ENCODE measurements around the gene RIMS4.

RIMS4 gene

GRCh38 chr20:44727039-44727438 lies 83.3 kb downstream of the RIMS4 start:
- no peaks in the 10 kb centered on the region for H3K27me3 ChIP-seq (ENCODE audit: insufficient read depth, low read length, poor library complexity, severe bottlenecking)
- no peak overlapping the region for H3K9ac ChIP-seq (ENCODE audit: low read depth, low read length, poor library complexity, severe bottlenecking)
- no peaks in the 10 kb centered on the region for H3K9me2 ChIP-seq (replicated peaks; ENCODE audit: low read depth, low read length)
- no peaks in the 10 kb centered on the region for H4K20me1 ChIP-seq (ENCODE audit: insufficient read depth, low read length, poor library complexity, severe bottlenecking)
- no peaks in the 10 kb centered on the region for H3K79me2 ChIP-seq (ENCODE audit: insufficient read depth, low read length)
- no peaks in the 10 kb centered on the region for H3F3A ChIP-seq (ENCODE audit: low read depth)
- H3K4me2 ChIP-seq (ENCODE audit: low read depth, low read length, poor library complexity, severe bottlenecking), result no peak overlapping the region
- H2AFZ ChIP-seq (ENCODE audit: low read length), result no peak overlapping the region
- H3K4me3 ChIP-seq (ENCODE audit: low read length, poor library complexity, severe bottlenecking), result no peak overlapping the region
- H3K36me3 ChIP-seq (ENCODE audit: insufficient read depth, low read length), result no peaks in the 10 kb centered on the region
- no peaks in the 10 kb centered on the region for H3K9me3 ChIP-seq (ENCODE audit: insufficient read depth, low read depth, low read length)
- TF ChIP-seq EZH2phosphoT487 (IDR thresholded peaks at IDR 0.05; ENCODE audit: borderline replicate concordance) (no peak), CTCF (conservative IDR thresholded peaks at IDR 0.05; ENCODE audit: low read length) (no peak)
- H3K4me1 ChIP-seq (ENCODE audit: insufficient read depth, low read length, poor library complexity, severe bottlenecking), result peaks cover 5% of the 10 kb centered on the region

DNA sequence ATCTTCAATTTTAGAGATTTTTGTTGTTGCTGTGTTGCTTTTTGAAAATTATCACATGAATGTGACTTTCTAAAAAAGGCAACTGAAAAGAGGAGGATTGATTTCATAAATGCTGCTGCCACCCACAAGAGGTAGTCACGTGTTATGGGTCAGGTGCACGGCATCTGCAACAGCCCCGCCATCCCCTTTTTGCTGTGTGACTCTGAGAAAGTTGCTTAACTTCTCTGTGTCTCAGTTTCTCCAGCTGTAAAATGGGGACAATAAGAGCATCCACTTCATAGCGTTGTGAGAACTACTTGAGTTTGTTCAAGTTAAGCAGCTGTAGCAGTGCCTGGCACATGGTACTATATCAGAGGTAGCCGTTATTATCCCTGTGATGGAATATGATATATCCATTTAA lies 84.5 kb downstream of the RIMS4 start:
- H3K4me3 ChIP-seq (ENCODE audit: low read length, poor library complexity, severe bottlenecking), result no peak overlapping the region
- H3K9me3 ChIP-seq (ENCODE audit: insufficient read depth, low read depth, low read length), result no peaks in the 10 kb centered on the region
- no peaks in the 10 kb centered on the region for H4K20me1 ChIP-seq (ENCODE audit: insufficient read depth, low read length, poor library complexity, severe bottlenecking)
- H3F3A ChIP-seq (ENCODE audit: low read depth), result no peaks in the 10 kb centered on the region
- TF ChIP-seq EZH2phosphoT487 (IDR thresholded peaks at IDR 0.05; ENCODE audit: borderline replicate concordance) (no peak), CTCF (conservative IDR thresholded peaks at IDR 0.05; ENCODE audit: low read length) (no peak)
- H3K9ac ChIP-seq (ENCODE audit: low read depth, low read length, poor library complexity, severe bottlenecking), result no peak overlapping the region
- no peaks in the 10 kb centered on the region for H3K79me2 ChIP-seq (ENCODE audit: insufficient read depth, low read length)
- H3K9me2 ChIP-seq (replicated peaks; ENCODE audit: low read depth, low read length), result no peaks in the 10 kb centered on the region
- H3K27me3 ChIP-seq (ENCODE audit: insufficient read depth, low read length, poor library complexity, severe bottlenecking), result no peaks in the 10 kb centered on the region
- H2AFZ ChIP-seq (ENCODE audit: low read length), result no peak overlapping the region
- no peaks in the 10 kb centered on the region for H3K36me3 ChIP-seq (ENCODE audit: insufficient read depth, low read length)
- peaks cover 5% of the 10 kb centered on the region for H3K4me1 ChIP-seq (ENCODE audit: insufficient read depth, low read length, poor library complexity, severe bottlenecking)
- H3K4me2 ChIP-seq (ENCODE audit: low read depth, low read length, poor library complexity, severe bottlenecking), result no peak overlapping the region

DNA sequence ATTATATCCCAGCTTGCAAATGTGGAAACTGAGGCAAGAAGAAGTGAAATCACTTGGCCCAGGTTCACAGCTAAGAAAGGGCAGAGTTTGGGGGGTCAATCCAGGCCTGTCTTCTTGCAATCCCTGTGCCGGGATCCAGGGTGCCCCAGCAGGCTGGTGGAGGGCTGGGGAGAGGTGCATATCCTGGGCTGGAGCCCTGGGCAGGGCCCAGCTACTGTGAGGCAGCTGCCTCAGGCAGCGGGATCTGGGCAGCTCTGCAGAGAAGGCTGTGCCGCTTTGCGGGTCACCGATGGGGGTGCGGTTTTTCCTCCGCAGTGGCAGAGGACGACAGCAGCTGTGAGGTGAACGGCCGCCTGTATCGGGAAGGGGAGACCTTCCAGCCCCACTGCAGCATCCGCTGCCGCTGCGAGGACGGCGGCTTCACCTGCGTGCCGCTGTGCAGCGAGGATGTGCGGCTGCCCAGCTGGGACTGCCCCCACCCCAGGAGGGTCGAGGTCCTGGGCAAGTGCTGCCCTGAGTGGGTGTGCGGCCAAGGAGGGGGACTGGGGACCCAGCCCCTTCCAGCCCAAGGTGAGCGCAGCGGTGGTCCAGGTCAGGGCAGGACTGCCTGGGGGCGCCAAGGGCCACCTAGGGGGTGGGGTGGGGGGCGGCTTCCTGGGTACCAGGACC lies 85.8 kb downstream of the RIMS4 start:
- Histone ChIP-seq H3K4me2 (ENCODE audit: low read depth, low read length, poor library complexity, severe bottlenecking) (no peak overlapping the region), H3K4me1 (ENCODE audit: insufficient read depth, low read length, poor library complexity, severe bottlenecking) (peaks cover 5% of the 10 kb centered on the region), H3K27me3 (ENCODE audit: insufficient read depth, low read length, poor library complexity, severe bottlenecking) (no peaks in the 10 kb centered on the region), H3F3A (ENCODE audit: low read depth) (no peaks in the 10 kb centered on the region), H3K9me2 (replicated peaks; ENCODE audit: low read depth, low read length) (no peaks in the 10 kb centered on the region), H3K79me2 (ENCODE audit: insufficient read depth, low read length) (no peaks in the 10 kb centered on the region), H3K9ac (ENCODE audit: low read depth, low read length, poor library complexity, severe bottlenecking) (no peak overlapping the region), H3K9me3 (ENCODE audit: insufficient read depth, low read depth, low read length) (no peaks in the 10 kb centered on the region), H3K4me3 (ENCODE audit: low read length, poor library complexity, severe bottlenecking) (no peak overlapping the region), H2AFZ (ENCODE audit: low read length) (no peak overlapping the region), H4K20me1 (ENCODE audit: insufficient read depth, low read length, poor library complexity, severe bottlenecking) (no peaks in the 10 kb centered on the region), H3K36me3 (ENCODE audit: insufficient read depth, low read length) (no peaks in the 10 kb centered on the region)
- TF ChIP-seq CTCF (conservative IDR thresholded peaks at IDR 0.05; ENCODE audit: low read length), result no peak
- no peak for TF ChIP-seq EZH2phosphoT487 (IDR thresholded peaks at IDR 0.05; ENCODE audit: borderline replicate concordance)
